K562 (cell line): ENCODE data around the gene KIF26A.

ENCODE experiments used
- BDP1 ChIP-seq: IDR thresholded peaks from 3 replicates; pipeline ENCODE4 v1.6.1; 2011; ENCODE audit not compliant: insufficient read length, insufficient read depth
- CTCF ChIP-seq, 3 experiments: IDR thresholded peaks in 2 of 3; conservative IDR thresholded peaks in 1 of 3; 2 replicates each; pipeline ENCODE4 v1.5.1; 2011 to 2012; ENCODE audit warnings: low read length in 3 of 3, mild to moderate bottlenecking in 3 of 3, control low read depth in 2 of 3, improper control_type of control experiment in 1 of 3, inconsistent platforms in 1 of 3, low read depth in 1 of 3, mixed read lengths in 1 of 3, moderate library complexity in 1 of 3; ENCODE audit not compliant: insufficient read depth in 2 of 3
- EZH2 ChIP-seq: IDR thresholded peaks from 2 replicates; pipeline ENCODE4 v1.6.1; 2012; ENCODE audit warnings: low read depth, mild to moderate bottlenecking, inconsistent platforms, low read length, borderline replicate concordance
- GABPA ChIP-seq: fragments of 200-800 bp; sonication (Bioruptor generic); conservative IDR thresholded peaks from 2 replicates; pipeline ENCODE4 v1.6.1; 2016; ENCODE audit warnings: low read depth, missing genetic modification characterization, missing compliant biosample characterization
- HNRNPH1 ChIP-seq: fragments of 200-400 bp; formaldehyde crosslinking; optimal IDR thresholded peaks from 2 replicates; pipeline ENCODE3; 2017; ENCODE audit warnings: low read depth, mild to moderate bottlenecking, low read length, moderate library complexity
- MAFF ChIP-seq: IDR thresholded peaks from 2 replicates; pipeline ENCODE4 v1.6.1; 2012; ENCODE audit warnings: low read length, improper control_type of control experiment
- MLLT1 ChIP-seq, 2 experiments: fragments of 450-650 bp; IDR thresholded peaks; 2 replicates each; pipeline ENCODE4 v1.6.1; 2016
- PRMT5 ChIP-seq: sonication (generic); formaldehyde crosslinking; IDR thresholded peaks from 2 replicates; pipeline ENCODE4 v1.5.0; 2020; ENCODE audit warnings: missing genetic modification reagents
- SMARCC2 ChIP-seq: fragments of 450-650 bp; IDR thresholded peaks from 2 replicates; pipeline ENCODE4 v1.6.1; 2017; ENCODE audit warnings: antibody characterized with exemption, moderate library complexity, mild to moderate bottlenecking, low read depth
- ZNF121 ChIP-seq: sonication (generic); formaldehyde crosslinking; conservative IDR thresholded peaks from 2 replicates; pipeline ENCODE4 v1.8.0; 2022; ENCODE audit warnings: missing genetic modification reagents
- ZNF609 ChIP-seq: sonication (generic); formaldehyde crosslinking; IDR thresholded peaks from 2 replicates; pipeline ENCODE4 v1.8.1; 2023; ENCODE audit warnings: missing genetic modification reagents, mild to moderate bottlenecking, borderline replicate concordance

- TF ChIP-seq BDP1 (no peak), MLLT1 (IDR thresholded peaks at IDR 0.05) (no peak), PRMT5 (CRISPR knock-in tag) (no peak), SMARCC2 (no peak), CTCF (IDR thresholded peaks at IDR 0.05 in 2 of 3, conservative IDR thresholded peaks at IDR 0.05 in 1 of 3; ENCODE audit: insufficient read depth in 2 of 3, low read depth in 1 of 3, low read length in 3 of 3) (no peak), GABPA (no peak), ZNF121 (CRISPR knock-in tag) (no peak), EZH2 (no peak), MAFF (no peak), HNRNPH1 (no peak), ZNF609 (CRISPR knock-in tag) (no peak)
These were observed 26.9 kb upstream of the KIF26A start for GRCh38 chr14:104111301-104112112.
